Coronary artery (tissue), 2 donors: Measurements from ENCODE around the gene ANTKMT.
"Not testable (repeated sequence)": the region's sequence is repeated elsewhere in the genome, so short reads cannot be mapped to it uniquely, and the experiment has no call there.

ENCODE experiments used
- DNase-seq: peaks from one replicate; pipeline ENCODE4 v3.0.0-alpha.2; 2017; ENCODE audit warnings: low spot score
- H3K27ac ChIP-seq, 2 donors: fragments of 200-600 bp; sonication (generic); one replicate each; pipeline ENCODE4 v1.5.1; 2016 to 2019
- H3K4me3 ChIP-seq: fragments of 200-600 bp; sonication (generic); 2 replicates; pipeline ENCODE4 v1.5.1; 2016; ENCODE audit warnings: mild to moderate bottlenecking, moderate library complexity
- CTCF ChIP-seq: fragments of 200-600 bp; sonication (generic); IDR thresholded peaks from one replicate; pipeline ENCODE4 v1.5.1; 2019; ENCODE audit warnings: antibody characterized with exemption

ANTKMT gene

GRCh38 chr16:746637-747036 lies 25.7 kb downstream of the ANTKMT start:
- Histone ChIP-seq H3K27ac (no peak overlapping the region), H3K4me3 (no peak overlapping the region)
- DNase-seq = no peak
- no peak for TF ChIP-seq CTCF

GRCh38 chr16:747978-748746 lies 27.2 kb downstream of the ANTKMT start:
- no peak overlapping the region for H3K27ac ChIP-seq
- DNase-seq = no peak
- H3K4me3 ChIP-seq = no peak overlapping the region
- TF ChIP-seq CTCF = no peak

- Histone ChIP-seq H3K4me3 (no peak overlapping the region), H3K27ac (no peak overlapping the region)
- DNase-seq = no peak
- TF ChIP-seq CTCF = no peak
Measured at GRCh38 chr16:749010-749409, 28.1 kb downstream of the ANTKMT start.

GRCh38 chr16:750485-750884 lies 29.5 kb downstream of the ANTKMT start:
- no peak overlapping the region for H3K27ac ChIP-seq
- DNase-seq = no peak

GRCh38 chr16:751152-752006 lies 30.4 kb downstream of the ANTKMT start:
- no peak overlapping the region for H3K27ac ChIP-seq
- TF ChIP-seq CTCF = no peak
- DNase-seq = no peak
- no peak overlapping the region for H3K4me3 ChIP-seq

More at GRCh38 chr16:750485-750884, 29.5 kb downstream of the ANTKMT start:
- H3K4me3 ChIP-seq = no peak overlapping the region
- no peak for TF ChIP-seq CTCF

- DNase-seq = no peak
- H3K27ac ChIP-seq = no peak overlapping the region
- H3K4me3 ChIP-seq = no peak overlapping the region
- TF ChIP-seq CTCF = no peak
Measured at GRCh38 chr16:752007-752312, 31.0 kb downstream of the ANTKMT start.

GRCh38 chr16:754121-754607 lies 33.2 kb downstream of the ANTKMT start:
- not testable (repeated sequence) for H3K4me3 ChIP-seq, H3K27ac ChIP-seq, DNase-seq
